GM18517 (cell line): ENCODE measurements around the gene GGCX.
"Not testable (repeated sequence)": the region's sequence is repeated elsewhere in the genome, so short reads cannot be mapped to it uniquely, and the experiment has no call there.

Experiments used
- ATAC-seq: cut with Tn5 transposase; IDR thresholded peaks from one replicate; pipeline ENCODE4 v1.9.1; 2021; ENCODE audit warnings: mild to moderate bottlenecking, moderate library complexity; ENCODE audit not compliant: unreplicated experiment

The GGCX gene

GRCh38 chr2:85594715-85595300 is 33.5 kb upstream of the GGCX start:
- ATAC-seq = no peak

- no peak for ATAC-seq
Measured at GRCh38 chr2:85593023-85593422, 31.7 kb upstream of the GGCX start.

- ATAC-seq = not testable (repeated sequence)
Measured at GRCh38 chr2:85592299-85592698, 31.0 kb upstream of the GGCX start.

GRCh38 chr2:85591563-85591962 is 30.3 kb upstream of the GGCX start:
- no peak for ATAC-seq

GRCh38 chr2:85590950-85591349 is 29.7 kb upstream of the GGCX start:
- ATAC-seq = no peak

GRCh38 chr2:85589982-85590791 is 28.9 kb upstream of the GGCX start:
- no peak for ATAC-seq

- no peak for ATAC-seq
Measured at GRCh38 chr2:85589181-85589580, 27.9 kb upstream of the GGCX start.

GRCh38 chr2:85588645-85589044 is 27.4 kb upstream of the GGCX start:
- ATAC-seq = no peak

- no peak for ATAC-seq
Measured at GRCh38 chr2:85588236-85588635, 26.9 kb upstream of the GGCX start.

GRCh38 chr2:85585781-85586105 is 24.4 kb upstream of the GGCX start:
- no peak for ATAC-seq

GRCh38 chr2:85584857-85585780 is 23.8 kb upstream of the GGCX start:
- ATAC-seq = peak; percentile 44

GRCh38 chr2:85584354-85584856 is 23.1 kb upstream of the GGCX start, which contains the start of gene VAMP5:
TSS of gene VAMP5 (plus strand) at chr2:85584431. CDS start at chr2:85584491, 60 bp downstream.
- ATAC-seq = peak; percentile 56

GRCh38 chr2:85583667-85584353 is 22.5 kb upstream of the GGCX start:
- ATAC-seq = no peak

GRCh38 chr2:85582492-85582891 is 21.2 kb upstream of the GGCX start:
- ATAC-seq = no peak

- ATAC-seq = no peak
Measured at GRCh38 chr2:85580206-85580605, 18.9 kb upstream of the GGCX start.

GRCh38 chr2:85579266-85579935 is 18.1 kb upstream of the GGCX start:
- no peak for ATAC-seq

GRCh38 chr2:85578243-85579180 is 17.2 kb upstream of the GGCX start:
- ATAC-seq = peak; percentile 30

- peak; percentile 54 for ATAC-seq
Measured at GRCh38 chr2:85577386-85578242, 16.3 kb upstream of the GGCX start, which contains the start of gene VAMP8. TSS of gene VAMP8 (plus strand) at chr2:85577586. CDS start at chr2:85577647, 61 bp downstream.
